Stimulated activated naive CD4-positive, alpha-beta T cell treated with Interleukin-2 at 50 U/mL for 16 hours (primary cell): ENCODE measurements around the gene GPR141.

ENCODE experiments used
- DNase-seq: peaks from one replicate; lab custom pipeline; 2025; lab: John Stamatoyannopoulos, UW

The GPR141 gene

GRCh38 chr7:37683246-37684120 is at the start of gene GPR141:
TSS of gene GPR141 (plus strand) at chr7:37683766. CDS start at chr7:37740394, 56,628 bp downstream.
- no peak for DNase-seq

- DNase-seq, result no peak
Observed at GRCh38 chr7:37635346-37635745, 48.2 kb upstream of the GPR141 start.

- DNase-seq, result no peak
Observed at GRCh38 chr7:37642028-37642540, 41.5 kb upstream of the GPR141 start.

GRCh38 chr7:37643876-37644275 is 39.7 kb upstream of the GPR141 start:
- no peak for DNase-seq

- DNase-seq, result no peak
Observed at GRCh38 chr7:37645282-37646050, 38.1 kb upstream of the GPR141 start.

- DNase-seq, result no peak
Observed at GRCh38 chr7:37656913-37657530, 26.5 kb upstream of the GPR141 start.

GRCh38 chr7:37657816-37658215 is 25.8 kb upstream of the GPR141 start:
- no peak for DNase-seq

- DNase-seq, result no peak
Observed at GRCh38 chr7:37659971-37660565, 23.5 kb upstream of the GPR141 start.

GRCh38 chr7:37660614-37661013 is 23.0 kb upstream of the GPR141 start:
- DNase-seq, result no peak

- DNase-seq, result no peak
Observed at GRCh38 chr7:37663693-37664092, 19.9 kb upstream of the GPR141 start.

GRCh38 chr7:37665352-37666022 is 18.1 kb upstream of the GPR141 start:
- no peak for DNase-seq

- DNase-seq, result no peak
Observed at GRCh38 chr7:37666026-37666799, 17.4 kb upstream of the GPR141 start.

GRCh38 chr7:37669818-37670217 is 13.7 kb upstream of the GPR141 start:
- no peak for DNase-seq

- no peak for DNase-seq
Observed at GRCh38 chr7:37670436-37670835, 13.1 kb upstream of the GPR141 start.

GRCh38 chr7:37671876-37672275 is 11.7 kb upstream of the GPR141 start:
- no peak for DNase-seq

- DNase-seq, result no peak
Observed at GRCh38 chr7:37672926-37673325, 10.6 kb upstream of the GPR141 start.

- DNase-seq, result no peak
Observed at GRCh38 chr7:37673523-37673922, 10.0 kb upstream of the GPR141 start.

- no peak for DNase-seq
Observed at GRCh38 chr7:37674531-37674930, 9.0 kb upstream of the GPR141 start.

- no peak for DNase-seq
Observed at GRCh38 chr7:37675749-37676148, 7.8 kb upstream of the GPR141 start.

GRCh38 chr7:37684927-37685326 is 1.4 kb downstream of the GPR141 start:
- no peak for DNase-seq
